ENCODE measurements around the gene FBH1.

DNA sequence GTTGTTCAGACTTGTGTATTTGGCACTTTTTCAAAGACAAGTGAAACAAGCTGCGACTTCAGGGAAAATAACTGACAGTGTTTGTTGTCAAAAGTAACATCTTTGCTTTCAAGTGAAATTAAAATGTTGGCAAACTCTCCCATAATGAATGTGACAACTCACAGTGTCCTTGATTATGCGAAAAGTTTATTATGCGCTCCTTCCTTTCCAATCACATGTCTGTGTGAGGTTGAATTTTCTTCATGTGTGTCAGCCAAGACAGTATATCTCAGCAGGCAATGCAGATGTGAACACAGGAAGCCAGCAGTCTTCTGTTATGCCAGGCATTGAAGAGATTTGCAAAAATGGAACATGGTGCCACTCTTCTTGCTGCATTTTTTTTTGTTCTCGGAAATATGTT, 28.7 kb downstream of the FBH1 start:
- TF ChIP-seq, protein P1, sequence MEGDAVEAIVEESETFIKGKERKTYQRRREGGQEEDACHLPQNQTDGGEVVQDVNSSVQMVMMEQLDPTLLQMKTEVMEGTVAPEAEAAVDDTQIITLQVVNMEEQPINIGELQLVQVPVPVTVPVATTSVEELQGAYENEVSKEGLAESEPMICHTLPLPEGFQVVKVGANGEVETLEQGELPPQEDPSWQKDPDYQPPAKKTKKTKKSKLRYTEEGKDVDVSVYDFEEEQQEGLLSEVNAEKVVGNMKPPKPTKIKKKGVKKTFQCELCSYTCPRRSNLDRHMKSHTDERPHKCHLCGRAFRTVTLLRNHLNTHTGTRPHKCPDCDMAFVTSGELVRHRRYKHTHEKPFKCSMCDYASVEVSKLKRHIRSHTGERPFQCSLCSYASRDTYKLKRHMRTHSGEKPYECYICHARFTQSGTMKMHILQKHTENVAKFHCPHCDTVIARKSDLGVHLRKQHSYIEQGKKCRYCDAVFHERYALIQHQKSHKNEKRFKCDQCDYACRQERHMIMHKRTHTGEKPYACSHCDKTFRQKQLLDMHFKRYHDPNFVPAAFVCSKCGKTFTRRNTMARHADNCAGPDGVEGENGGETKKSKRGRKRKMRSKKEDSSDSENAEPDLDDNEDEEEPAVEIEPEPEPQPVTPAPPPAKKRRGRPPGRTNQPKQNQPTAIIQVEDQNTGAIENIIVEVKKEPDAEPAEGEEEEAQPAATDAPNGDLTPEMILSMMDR (IDR thresholded peaks at IDR 0.05; ENCODE audit: insufficient read depth, low read depth, low read length): no peak
- TF ChIP-seq EZH2 (IDR thresholded peaks at IDR 0.05; ENCODE audit: insufficient read depth, low read length): no peak
